Neuronal stem cell (in vitro differentiated cells): ENCODE measurements around the gene HNF1B.

Source experiments
- DNase-seq: peaks from one replicate; pipeline ENCODE4 v3.0.0-alpha.2; 2013; ENCODE audit warnings: low spot score
- H2AFZ ChIP-seq: one replicate; pipeline ENCODE4 v1.6.1; 2013; ENCODE audit warnings: mild to moderate bottlenecking, low read length, inconsistent platforms
- H2AK5ac ChIP-seq: 2 replicates; pipeline ENCODE4 v1.6.1; 2013; ENCODE audit warnings: low read depth, mild to moderate bottlenecking, inconsistent platforms, low read length, moderate library complexity, mixed read lengths
- H2BK120ac ChIP-seq: 2 replicates; pipeline ENCODE4 v1.6.1; 2013; ENCODE audit warnings: low read depth, mild to moderate bottlenecking, inconsistent platforms, low read length, moderate library complexity, mixed read lengths
- H2BK12ac ChIP-seq: one replicate; pipeline ENCODE4 v1.6.1; 2013; ENCODE audit warnings: low read length, inconsistent platforms
- H2BK15ac ChIP-seq: 2 replicates; pipeline ENCODE4 v1.6.1; 2013; ENCODE audit warnings: mild to moderate bottlenecking, low read length, inconsistent platforms, mixed read lengths
- H2BK5ac ChIP-seq: one replicate; pipeline ENCODE4 v1.6.1; 2013; ENCODE audit warnings: inconsistent platforms, mild to moderate bottlenecking, low read length, moderate library complexity
- H3K14ac ChIP-seq: one replicate; pipeline ENCODE4 v1.6.1; 2013; ENCODE audit warnings: low read length, inconsistent platforms
- H3K18ac ChIP-seq: 2 replicates; pipeline ENCODE4 v1.6.1; 2013; ENCODE audit warnings: low read length, inconsistent platforms
- H3K23ac ChIP-seq: 2 replicates; pipeline ENCODE4 v1.6.1; 2013; ENCODE audit warnings: low read depth, mild to moderate bottlenecking, mixed read lengths, low read length, inconsistent platforms; ENCODE audit not compliant: poor library complexity
- H3K27ac ChIP-seq: replicated peaks from 3 replicates; pipeline ENCODE4 v1.5.1; 2013; ENCODE audit warnings: low read length, inconsistent platforms
- H3K27me3 ChIP-seq, 3 experiments: 2 replicates each; pipeline ENCODE4 v1.6.1; 2013; ENCODE audit warnings: low read length in 3 of 3, mild to moderate bottlenecking in 2 of 3, inconsistent platforms in 1 of 3, low read depth in 1 of 3, mixed read lengths in 1 of 3, moderate library complexity in 1 of 3; ENCODE audit not compliant: control insufficient read depth in 3 of 3, insufficient read depth in 3 of 3
- H3K36me3 ChIP-seq, 2 donors: replicated peaks in 1 of 2; 2 replicates each; pipeline ENCODE4 v1.6.1; 2013; ENCODE audit warnings: low read length in 2 of 2; ENCODE audit not compliant: control insufficient read depth in 2 of 2, insufficient read depth in 2 of 2
- H3K4ac ChIP-seq: 2 replicates; pipeline ENCODE4 v1.6.1; 2013; ENCODE audit warnings: inconsistent platforms, mild to moderate bottlenecking, low read length, moderate library complexity
- H3K4me1 ChIP-seq, 2 donors: 1 replicate in 1 of 2; 2 replicates in 1 of 2; pipeline ENCODE4 v1.6.1; 2013; ENCODE audit warnings: low read length in 2 of 2, low read depth in 1 of 2; ENCODE audit not compliant: control insufficient read depth in 2 of 2, insufficient read depth in 1 of 2
- H3K4me2 ChIP-seq: one replicate; pipeline ENCODE4 v1.6.1; 2013; ENCODE audit warnings: mild to moderate bottlenecking, low read length, inconsistent platforms; ENCODE audit not compliant: insufficient read depth, poor library complexity, severe bottlenecking
- H3K4me3 ChIP-seq, 2 donors: 2 replicates each; pipeline ENCODE4 v1.5.1; 2013; ENCODE audit warnings: low read length in 2 of 2, mild to moderate bottlenecking in 2 of 2, inconsistent platforms in 1 of 2, moderate library complexity in 1 of 2
- H3K79me1 ChIP-seq: one replicate; pipeline ENCODE4 v1.6.1; 2013; ENCODE audit warnings: low read depth, mild to moderate bottlenecking, inconsistent platforms, low read length, moderate library complexity
- H3K9ac ChIP-seq: one replicate; pipeline ENCODE4 v1.6.1; 2013; ENCODE audit warnings: mild to moderate bottlenecking, low read depth, low read length, inconsistent platforms; ENCODE audit not compliant: poor library complexity
- H3K9me3 ChIP-seq, 2 donors: replicated peaks in 1 of 2; 2 replicates each; pipeline versions ENCODE3 to v1.6.1; 2013; ENCODE audit warnings: low read length in 2 of 2, mild to moderate bottlenecking in 2 of 2, inconsistent platforms in 1 of 2, low read depth in 1 of 2, mixed read lengths in 1 of 2, moderate library complexity in 1 of 2; ENCODE audit not compliant: control insufficient read depth in 2 of 2, insufficient read depth in 1 of 2
- H4K8ac ChIP-seq: one replicate; pipeline ENCODE4 v1.6.1; 2013; ENCODE audit warnings: low read depth, mild to moderate bottlenecking, inconsistent platforms, low read length, moderate library complexity
- H4K91ac ChIP-seq: one replicate; pipeline ENCODE4 v1.6.1; 2013; ENCODE audit warnings: low read length, low read depth, mild to moderate bottlenecking, inconsistent platforms; ENCODE audit not compliant: poor library complexity
- WGBS, 2 donors: extraction: QIAGEN DNeasy Blood & Tissue Kit; methylation state at CpG; one replicate each; pipeline ENCODE4 v1.1.7; 2013; ENCODE audit warnings: missing lambda C conversion rate in 2 of 2, mixed read lengths in 1 of 2; ENCODE audit not compliant: insufficient read length in 2 of 2, insufficient replicate concordance in 1 of 2; ENCODE audit errors: extremely low coverage in 2 of 2; 5-methylcytosine and 5-hydroxymethylcytosine counted together

HNF1B gene

DNA sequence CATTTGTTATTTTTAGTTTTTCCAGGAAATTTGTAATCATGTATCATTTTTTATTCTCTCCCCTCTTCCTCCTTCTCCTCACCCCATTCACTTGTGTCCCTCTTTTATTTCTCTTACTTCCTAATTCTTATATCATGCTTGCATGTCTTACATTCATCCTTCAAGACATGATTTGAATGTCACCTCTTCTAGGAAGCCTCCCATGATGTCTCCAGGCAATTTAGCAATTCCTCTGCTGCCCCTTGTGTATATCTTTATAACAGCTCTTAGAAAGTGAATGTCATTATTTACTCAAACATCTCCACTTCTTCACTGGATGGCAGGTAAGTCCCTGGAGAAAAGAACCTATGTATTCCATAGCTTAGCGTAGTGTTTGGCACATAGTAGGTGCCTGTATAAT, 7.8 kb downstream of the HNF1B start:
- H3K79me1 ChIP-seq, result peaks cover 2% of the 10 kb centered on the region

GRCh38 chr17:37736428-37736827, 8.4 kb downstream of the HNF1B start:
- no peaks in the 10 kb centered on the region for H3K9me3 ChIP-seq
- no peak overlapping the region for H3K4me3 ChIP-seq
- H3K79me1 ChIP-seq, result peaks cover 2% of the 10 kb centered on the region
- no peak overlapping the region for H2BK5ac ChIP-seq
- no peak overlapping the region for H2BK12ac ChIP-seq
- WGBS, 2 donors, result no CpG with 5 or more reads among the region's 6 CpGs
- H4K91ac ChIP-seq, result no peak overlapping the region
- H3K4ac ChIP-seq, result no peak overlapping the region
- H2AK5ac ChIP-seq, result no peak overlapping the region
- DNase-seq, result no peak
- H2AFZ ChIP-seq, result no peak overlapping the region
- peaks cover 0 to 86% (median 28%) of the 10 kb centered on the region in 3 experiments for H3K27me3 ChIP-seq
- H3K9ac ChIP-seq, result no peak overlapping the region
- no peak overlapping the region for H3K18ac ChIP-seq
- H2BK15ac ChIP-seq, result no peak overlapping the region
- no peak overlapping the region for H3K4me2 ChIP-seq
- H3K14ac ChIP-seq, result no peak overlapping the region
- H3K36me3 ChIP-seq, result no peaks in the 10 kb centered on the region
- H2BK120ac ChIP-seq, result no peak overlapping the region
- H3K4me1 ChIP-seq, result no peaks in the 10 kb centered on the region
- H4K8ac ChIP-seq, result no peak overlapping the region
- no peak overlapping the region for H3K23ac ChIP-seq
- no peak overlapping the region for H3K27ac ChIP-seq

More for the DNA sequence above, 7.8 kb downstream of the HNF1B start:
- no peak overlapping the region for H3K4ac ChIP-seq
- H3K14ac ChIP-seq, result no peak overlapping the region
- no peak overlapping the region for H3K18ac ChIP-seq
- peaks cover 0 to 3% of the 10 kb centered on the region in 2 donors for H3K4me1 ChIP-seq
- H3K23ac ChIP-seq, result no peak overlapping the region
- no peak for DNase-seq
- H4K8ac ChIP-seq, result no peak overlapping the region
- H2BK15ac ChIP-seq, result no peak overlapping the region
- H3K9ac ChIP-seq, result no peak overlapping the region
- no peaks in the 10 kb centered on the region for H3K36me3 ChIP-seq
- H2AFZ ChIP-seq, result no peak overlapping the region
- no CpG with 5 or more reads among the region's 1 CpG for WGBS, 2 donors
- no peaks in the 10 kb centered on the region for H3K9me3 ChIP-seq
- no peak overlapping the region for H2BK12ac ChIP-seq
- no peak overlapping the region for H2BK5ac ChIP-seq
- no peak overlapping the region for H2BK120ac ChIP-seq
- no peak overlapping the region for H3K27ac ChIP-seq
- H2AK5ac ChIP-seq, result no peak overlapping the region
- peaks cover 4 to 86% (median 30%) of the 10 kb centered on the region in 3 experiments for H3K27me3 ChIP-seq
- no peak overlapping the region for H3K4me3 ChIP-seq
- H4K91ac ChIP-seq, result no peak overlapping the region
- H3K4me2 ChIP-seq, result no peak overlapping the region

DNA sequence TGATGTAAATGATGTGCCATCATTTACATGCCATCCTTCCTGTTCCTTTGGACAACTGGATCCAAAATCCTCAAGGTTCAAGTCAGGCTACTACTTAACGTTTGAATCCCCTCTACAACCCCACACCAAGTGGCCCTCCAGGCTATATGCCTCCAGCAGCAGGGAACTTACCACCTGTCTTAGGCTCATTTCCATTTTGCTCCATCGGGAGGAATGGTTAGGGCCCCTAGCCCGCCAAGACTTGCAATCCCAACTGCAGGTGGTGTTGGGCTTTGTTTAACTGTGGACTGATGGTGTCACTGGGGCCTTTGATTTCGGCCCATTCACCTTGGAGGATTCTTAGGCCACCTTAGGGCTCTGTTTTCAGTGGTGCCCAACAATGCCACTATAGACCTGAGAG, 9.7 kb downstream of the HNF1B start:
- Histone ChIP-seq H4K91ac (no peak overlapping the region), H2BK5ac (no peak overlapping the region), H3K18ac (no peak overlapping the region), H3K4me2 (no peak overlapping the region), H3K14ac (no peak overlapping the region), H3K4me3 (no peak overlapping the region), H3K27ac (no peak overlapping the region), H2AK5ac (no peak overlapping the region), H3K4me1 (peaks cover 0 to 10% of the 10 kb centered on the region in 2 donors), H2BK12ac (no peak overlapping the region), H3K79me1 (peaks cover 2% of the 10 kb centered on the region), H3K9ac (no peak overlapping the region), H3K23ac (no peak overlapping the region), H2BK120ac (no peak overlapping the region), H4K8ac (no peak overlapping the region), H2BK15ac (no peak overlapping the region), H3K9me3 (no peaks in the 10 kb centered on the region), H2AFZ (no peak overlapping the region), H3K27me3 (peaks cover 0 to 86% (median 30%) of the 10 kb centered on the region in 3 experiments), H3K4ac (no peak overlapping the region), H3K36me3 (no peaks in the 10 kb centered on the region)
- no peak for DNase-seq
- WGBS, 2 donors, result no CpG with 5 or more reads among the region's 4 CpGs

DNA sequence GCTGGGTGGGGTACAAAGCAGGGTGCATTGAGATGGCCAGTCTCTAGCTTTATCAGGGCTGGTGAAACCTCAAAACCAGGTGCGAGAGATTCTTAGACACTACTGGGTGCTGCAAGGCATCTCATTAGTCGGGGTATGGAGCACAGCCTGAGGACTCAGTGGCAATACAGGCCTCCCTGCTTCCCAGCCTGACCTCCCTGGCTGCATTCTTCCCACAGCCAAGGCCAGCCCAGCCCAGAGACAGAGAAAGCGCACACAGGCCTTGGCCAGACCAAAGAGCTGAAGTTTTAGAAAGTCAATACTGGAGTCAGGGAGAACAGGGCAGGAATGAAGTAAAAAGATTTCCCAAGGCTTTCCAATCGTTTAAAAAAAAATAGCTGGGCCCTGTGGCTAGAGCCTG, 12.5 kb downstream of the HNF1B start:
- Histone ChIP-seq H4K8ac (no peak overlapping the region), H2BK120ac (no peak overlapping the region), H3K27me3 (peaks cover 0 to 74% (median 15%) of the 10 kb centered on the region in 3 experiments), H4K91ac (no peak overlapping the region), H3K36me3 (no peaks in the 10 kb centered on the region), H3K4me2 (no peak overlapping the region), H3K23ac (no peak overlapping the region), H2AK5ac (no peak overlapping the region), H3K4ac (no peak overlapping the region), H2BK15ac (no peak overlapping the region), H3K9me3 (no peaks in the 10 kb centered on the region), H3K18ac (no peak overlapping the region), H3K14ac (no peak overlapping the region), H3K4me1 (peaks cover 3 to 20% of the 10 kb centered on the region in 2 donors), H3K4me3 (no peak overlapping the region), H2BK12ac (no peak overlapping the region), H3K27ac (no peak overlapping the region), H2BK5ac (no peak overlapping the region), H3K79me1 (no peaks in the 10 kb centered on the region), H3K9ac (no peak overlapping the region), H2AFZ (no peak overlapping the region)
- no CpG with 5 or more reads among the region's 4 CpGs for WGBS, 2 donors
- no peak for DNase-seq
